ENCODE results near the gene GPR142. TPM values are rescaled to one million over a fixed set of nuclear protein-coding genes. Genes with fewer than 3 reads are reported as not detected.

Gene GPR142
- total and polyA plus RNA-seq, 2 of the 8 experiments (the other 6 are each of a cell fraction or from before 2014, with no cell fraction given), result 0.05 TPM; not detected in 1

- TF ChIP-seq CHD7 (IDR thresholded peaks at IDR 0.05; ENCODE audit: insufficient replicate concordance, low read length) (no peak), TEAD4 (IDR thresholded peaks at IDR 0.05; ENCODE audit: low read depth, low read length) (no peak), POLR2A (IDR thresholded peaks at IDR 0.05; ENCODE audit: control extremely low read depth in 1 of 2, low read depth in 2 of 2, low read length in 2 of 2) (no peak), CTBP2 (IDR thresholded peaks at IDR 0.05; ENCODE audit: borderline replicate concordance, insufficient read depth, insufficient read length, low read length) (no peak), CHD2 (IDR thresholded peaks at IDR 0.05; ENCODE audit: low read length) (no peak)
Observed at GRCh38 chr17:74355065-74355464, 12.2 kb upstream of the GPR142 start (continued).

All from H1 (cell line).